H1 (cell line): ENCODE measurements around the gene SLC39A11. TPM values are rescaled to one million over a fixed set of nuclear protein-coding genes. Genes with fewer than 3 reads are reported as not detected.

Source experiments
- CTCF ChIA-PET: fragments of 300-600 bp; sonication (Branson Sonifier 250); formaldehyde crosslinking; loops from one replicate; lab custom pipeline; 2021; ENCODE audit not compliant: partially characterized antibody; lab: Charles Lee
- POLR2A ChIA-PET: fragments of 300-600 bp; sonication (Branson Sonifier 250); formaldehyde crosslinking; loops from one replicate; lab custom pipeline; 2021; ENCODE audit warnings: inconsistent platforms; ENCODE audit not compliant: partially characterized antibody; lab: Charles Lee
- DNase-seq, 2 experiments: peaks; one replicate each; pipeline versions ENCODE4 v3.0.0 to v3.0.0-alpha.2; 2010 to 2022; ENCODE audit warnings: low spot score in 2 of 2, low read depth in 1 of 2, mixed read lengths in 1 of 2
- FAIRE-seq: peaks from 2 replicates; lab custom pipeline; 2011; peaks lifted over from hg19 to GRCh38; lab: Jason Lieb, UNC
- H2AFZ ChIP-seq: 2 replicates; pipeline ENCODE4 v1.8.1; 2012; ENCODE audit warnings: low read length, inconsistent platforms
- H2AK5ac ChIP-seq: 2 replicates; pipeline ENCODE4 v1.6.1; 2013; ENCODE audit warnings: low read depth, low read length
- H2BK120ac ChIP-seq: replicated peaks from 2 replicates; pipeline ENCODE3; 2013; ENCODE audit warnings: low read depth, low read length, inconsistent platforms
- H2BK12ac ChIP-seq: 2 replicates; pipeline ENCODE4 v1.6.1; 2013; ENCODE audit warnings: low read depth, low read length
- H2BK15ac ChIP-seq: 2 replicates; pipeline ENCODE4 v1.6.1; 2013; ENCODE audit warnings: low read length
- H2BK20ac ChIP-seq: 2 replicates; pipeline ENCODE4 v1.6.1; 2013; ENCODE audit warnings: low read length
- H2BK5ac ChIP-seq: 2 replicates; pipeline ENCODE4 v1.6.1; 2013; ENCODE audit warnings: low read depth, low read length
- H3K14ac ChIP-seq: 2 replicates; pipeline ENCODE4 v1.6.1; 2013; ENCODE audit warnings: inconsistent platforms; ENCODE audit not compliant: insufficient read length
- H3K18ac ChIP-seq: 2 replicates; pipeline ENCODE4 v1.6.1; 2013; ENCODE audit warnings: low read length; ENCODE audit errors: extremely low read depth
- H3K23ac ChIP-seq: 2 replicates; pipeline ENCODE4 v1.6.1; 2013; ENCODE audit warnings: inconsistent platforms; ENCODE audit not compliant: insufficient read length
- H3K23me2 ChIP-seq: 2 replicates; pipeline ENCODE4 v1.6.1; 2013; ENCODE audit warnings: low read depth, low read length
- H3K27ac ChIP-seq: 2 replicates; pipeline ENCODE4 v1.6.1; 2011; ENCODE audit warnings: low read depth, low read length, inconsistent platforms
- H3K27me3 ChIP-seq, 4 experiments: replicated peaks in 1 of 4; 1 replicate in 1 of 4; 2 replicates in 3 of 4; pipeline versions ENCODE4 v1.6.1 to v1.8.1; 2011 to 2013; ENCODE audit warnings: low read length in 3 of 4, mild to moderate bottlenecking in 3 of 4, inconsistent platforms in 2 of 4, mixed read lengths in 2 of 4, moderate library complexity in 1 of 4; ENCODE audit not compliant: control insufficient read depth in 3 of 4, insufficient read depth in 3 of 4; ENCODE audit errors: extremely low read depth in 1 of 4
- H3K36me3 ChIP-seq, 4 experiments: 2 replicates each; pipeline versions ENCODE4 v1.6.1 to v1.8.1; 2011 to 2013; ENCODE audit warnings: mild to moderate bottlenecking in 4 of 4, low read length in 3 of 4, moderate library complexity in 2 of 4, control low read depth in 1 of 4, inconsistent platforms in 1 of 4; ENCODE audit not compliant: insufficient read depth in 4 of 4, control insufficient read depth in 2 of 4
- H3K4ac ChIP-seq: replicated peaks from 2 replicates; pipeline ENCODE3; 2013; ENCODE audit warnings: low read length, low read depth, mixed read lengths, inconsistent platforms; ENCODE audit not compliant: insufficient read length
- H3K4me1 ChIP-seq, 4 experiments: replicated peaks in 1 of 4; 1 replicate in 1 of 4; 2 replicates in 3 of 4; pipeline versions ENCODE4 v1.6.1 to v1.8.1; 2011 to 2013; ENCODE audit warnings: low read length in 3 of 4, inconsistent platforms in 2 of 4, mixed read lengths in 1 of 4; ENCODE audit not compliant: insufficient read depth in 4 of 4, control insufficient read depth in 3 of 4
- H3K4me2 ChIP-seq, 2 experiments: 2 replicates each; pipeline versions ENCODE4 v1.6.1 to v1.8.1; 2011 to 2013; ENCODE audit warnings: low read depth in 2 of 2, low read length in 2 of 2, control low read depth in 1 of 2, inconsistent platforms in 1 of 2, mild to moderate bottlenecking in 1 of 2; ENCODE audit not compliant: insufficient read depth in 1 of 2
- H3K4me3 ChIP-seq, 4 experiments: fragments of 200-600, 300-600 bp in 1 of 4; sonication (generic), shearing (Covaris generic), sonication (Bioruptor Twin) in 1 of 4; 2 replicates each; pipeline versions ENCODE4 v1.5.1 to v1.8.1; 2011 to 2016; ENCODE audit warnings: low read length in 4 of 4, low read depth in 3 of 4, control low read depth in 2 of 4, inconsistent platforms in 2 of 4, mild to moderate bottlenecking in 2 of 4, mixed read lengths in 1 of 4, moderate library complexity in 1 of 4; ENCODE audit not compliant: insufficient read depth in 2 of 4; ENCODE audit errors: extremely low read depth in 1 of 4
- H3K56ac ChIP-seq: replicated peaks from 2 replicates; pipeline ENCODE3; 2013; ENCODE audit warnings: low read depth, mild to moderate bottlenecking, mixed read lengths, low read length, inconsistent platforms; ENCODE audit not compliant: insufficient read length
- H3K79me1 ChIP-seq: 2 replicates; pipeline ENCODE4 v1.6.1; 2013; ENCODE audit warnings: low read depth, low read length, control low read depth
- H3K79me2 ChIP-seq, 2 experiments: 2 replicates each; pipeline versions ENCODE4 v1.6.1 to v1.8.1; 2012 to 2013; ENCODE audit warnings: low read length in 2 of 2, mild to moderate bottlenecking in 2 of 2, inconsistent platforms in 1 of 2; ENCODE audit not compliant: insufficient read depth in 2 of 2, control insufficient read depth in 1 of 2
- H3K9ac ChIP-seq, 4 experiments: replicated peaks in 1 of 4; 1 replicate in 1 of 4; 2 replicates in 3 of 4; pipeline versions ENCODE4 v1.6.1 to v1.8.1; 2011 to 2013; ENCODE audit warnings: low read depth in 3 of 4, low read length in 3 of 4, control low read depth in 2 of 4, mild to moderate bottlenecking in 2 of 4, moderate library complexity in 2 of 4, inconsistent platforms in 1 of 4; ENCODE audit errors: extremely low read depth in 1 of 4
- H3K9me3 ChIP-seq, 2 experiments: 2 replicates each; pipeline versions ENCODE4 v1.6.1 to v1.8.1; 2012 to 2013; ENCODE audit warnings: mild to moderate bottlenecking in 2 of 2, moderate library complexity in 2 of 2, control low read depth in 1 of 2, inconsistent platforms in 1 of 2, low read depth in 1 of 2, low read length in 1 of 2, mixed read lengths in 1 of 2; ENCODE audit not compliant: insufficient read depth in 2 of 2
- H4K20me1 ChIP-seq, 2 experiments: replicated peaks in 1 of 2; 2 replicates each; pipeline versions ENCODE3 to v1.8.1; 2011 to 2013; ENCODE audit warnings: inconsistent platforms in 2 of 2, low read length in 2 of 2, mild to moderate bottlenecking in 1 of 2; ENCODE audit not compliant: insufficient read depth in 2 of 2, control insufficient read depth in 1 of 2
- H4K5ac ChIP-seq: 2 replicates; pipeline ENCODE4 v1.6.1; 2013; ENCODE audit warnings: low read length, low read depth, mixed read lengths, inconsistent platforms; ENCODE audit not compliant: insufficient read length
- H4K8ac ChIP-seq: 2 replicates; pipeline ENCODE4 v1.8.0; 2013; ENCODE audit warnings: mild to moderate bottlenecking, moderate library complexity, low read length, inconsistent platforms; ENCODE audit not compliant: insufficient read depth; ENCODE audit errors: extremely low read depth
- H4K91ac ChIP-seq: replicated peaks from 2 replicates; pipeline ENCODE3; 2013; ENCODE audit warnings: low read length, mixed read lengths, inconsistent platforms; ENCODE audit not compliant: insufficient read length
- CBX8 ChIP-seq: fragments of 300-800, 300-1000 bp; sonication (generic); IDR thresholded peaks from 2 replicates; pipeline ENCODE4 v1.7.1; 2016; ENCODE audit warnings: low read depth, low read length, borderline replicate concordance
- EP300 ChIP-seq, 2 experiments: IDR thresholded peaks; 1 replicate in 1 of 2; 2 replicates in 1 of 2; pipeline ENCODE4 v1.6.1; 2011 to 2012; ENCODE audit warnings: low read depth in 2 of 2, low read length in 2 of 2, mild to moderate bottlenecking in 2 of 2, borderline replicate concordance in 1 of 2, inconsistent platforms in 1 of 2, moderate library complexity in 1 of 2
- EZH2 ChIP-seq: fragments of 200-600 bp; sonication (generic); IDR thresholded peaks from 2 replicates; pipeline ENCODE4 v1.7.1; 2012; ENCODE audit warnings: low read depth, mild to moderate bottlenecking, moderate library complexity, low read length, inconsistent platforms; ENCODE audit not compliant: severe bottlenecking
- JUN ChIP-seq: IDR thresholded peaks from 2 replicates; pipeline ENCODE4 v1.6.1; 2011; ENCODE audit warnings: low read depth, mild to moderate bottlenecking, improper control_type of control experiment, low read length
- JUND ChIP-seq: IDR thresholded peaks from 2 replicates; pipeline ENCODE4 v1.6.1; 2011; ENCODE audit warnings: mild to moderate bottlenecking, improper control_type of control experiment, low read length
- MAFK ChIP-seq: IDR thresholded peaks from 2 replicates; pipeline ENCODE4 v1.6.1; 2012; ENCODE audit warnings: low read depth, mild to moderate bottlenecking, improper control_type of control experiment, low read length
- RXRA ChIP-seq: IDR thresholded peaks from 2 replicates; pipeline ENCODE4 v1.6.1; 2011; ENCODE audit warnings: low read depth, mild to moderate bottlenecking, low read length, moderate library complexity; ENCODE audit not compliant: insufficient read depth
- SIRT6 ChIP-seq: IDR thresholded peaks from one replicate; pipeline ENCODE4 v1.7.1; 2012; ENCODE audit warnings: low read length, inconsistent platforms
- SIX5 ChIP-seq: IDR thresholded peaks from 2 replicates; pipeline ENCODE4 v1.6.1; 2011; ENCODE audit warnings: mild to moderate bottlenecking, low read depth, low read length
- SP2 ChIP-seq: IDR thresholded peaks from 2 replicates; pipeline ENCODE4 v1.6.1; 2012; ENCODE audit warnings: mild to moderate bottlenecking, low read length, inconsistent platforms
- SRF ChIP-seq: IDR thresholded peaks from 2 replicates; pipeline ENCODE4 v1.6.1; 2011; ENCODE audit warnings: mild to moderate bottlenecking, low read depth, low read length, moderate library complexity
- TAF1 ChIP-seq: IDR thresholded peaks from 2 replicates; pipeline ENCODE4 v1.6.1; 2011; ENCODE audit warnings: mild to moderate bottlenecking, low read depth, low read length
- TCF12 ChIP-seq: IDR thresholded peaks from 2 replicates; pipeline ENCODE4 v1.6.1; 2011; ENCODE audit warnings: low read depth, mild to moderate bottlenecking, low read length
- WGBS, 2 experiments: shearing (Covaris generic) in 1 of 2; methylation state at CpG; one replicate each; pipeline versions ENCODE4 v1.1.6 to v1.1.7; 2013 to 2015; ENCODE audit warnings: low lambda C conversion rate in 2 of 2, mixed read lengths in 2 of 2, inconsistent platforms in 1 of 2, low coverage in 1 of 2, missing lambda C conversion rate in 1 of 2; ENCODE audit not compliant: insufficient replicate concordance in 2 of 2, insufficient coverage in 1 of 2, insufficient read length in 1 of 2; ENCODE audit errors: extremely low coverage in 1 of 2, missing lambda C conversion rate in 1 of 2; 5-methylcytosine and 5-hydroxymethylcytosine counted together
- polyA plus RNA-seq, 7 experiments: library from polyadenylated mRNA; depleted of rRNA in 3 of 7; stranded (reverse) in 5 of 7; unstranded in 2 of 7; fragments of >200 nt in 5 of 7; fragments of 200-250 nt in 2 of 7; gene quantifications; 1 replicate in 5 of 7; 2 replicates in 1 of 7; 4 replicates in 1 of 7; pipeline versions ENCODE4 v1.2.1 to v1.2.3, GENCODE V29; 2011 to 2013; ENCODE audit warnings: missing spikeins in 2 of 7, mixed read lengths in 2 of 7
- total RNA-seq: library from RNA; stranded (reverse); fragmentation: NEBNext Ultra II Directional; extraction: Animal tissue kit (Norgen Biotek cat#: 25700); gene quantifications from 2 replicates; pipeline ENCODE4 v1.2.1, GENCODE V29; 2021

SLC39A11 gene
- total and polyA plus RNA-seq, 2 of the 8 experiments (the other 6 are each of a cell fraction or from before 2014, with no cell fraction given): 12.2 to 19.6 TPM

DNA sequence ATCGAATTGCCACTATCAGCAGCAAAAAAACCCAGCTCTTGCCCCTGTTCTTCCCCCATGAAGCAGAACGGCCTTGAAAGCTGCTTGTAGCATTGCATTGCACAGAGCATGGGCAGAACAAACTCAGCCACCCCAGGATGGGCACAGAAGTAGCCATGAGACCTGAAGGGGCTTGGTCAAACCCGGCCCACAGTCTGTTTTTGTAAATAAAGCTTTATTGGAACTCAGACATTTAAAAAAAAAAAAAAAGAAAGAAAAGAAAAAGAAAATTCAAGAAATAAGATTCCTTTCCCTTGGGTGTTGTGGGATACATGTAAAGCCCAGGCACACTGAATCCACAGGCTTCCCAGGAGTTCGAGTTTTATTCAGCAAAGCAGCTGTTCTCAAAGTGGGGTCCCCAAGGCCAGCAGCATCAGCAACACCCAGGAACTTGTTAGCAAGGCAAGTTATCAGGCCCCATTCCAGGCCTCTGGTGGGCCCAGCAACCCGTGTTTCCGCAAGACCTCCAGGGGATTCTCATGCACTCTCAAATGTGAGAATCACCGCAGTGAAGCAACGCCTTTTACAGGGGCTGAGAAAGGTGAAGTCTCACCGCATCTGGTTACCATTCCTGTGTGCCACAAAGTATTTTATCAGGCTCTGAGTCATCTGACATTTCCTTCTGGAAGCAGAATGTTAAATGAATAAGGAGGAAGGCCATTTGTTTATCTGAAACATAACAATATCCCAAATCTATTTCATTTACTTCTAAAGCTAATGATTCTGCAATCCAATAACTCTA, 108.2 kb downstream of the SLC39A11 start:
- 81% methylated on average over 9 of the region's 9 CpGs; no CpG with 5 or more reads in 1 of the 2 experiments for WGBS, 2 experiments
- no peak overlapping the region for H4K91ac ChIP-seq

More for the DNA sequence above, 108.2 kb downstream of the SLC39A11 start:
- Histone ChIP-seq H2BK12ac (no peak overlapping the region), H3K4me2 (no peak overlapping the region), H3K4me1 (peaks cover 0 to 2% (median 0%) of the 10 kb centered on the region in 4 experiments; a peak in 2 of 7 replicates), H3K9me3 (no peaks in the 10 kb centered on the region), H2AFZ (no peak overlapping the region), H2BK20ac (no peak overlapping the region), H3K18ac (no peak overlapping the region), H3K79me1 (no peaks in the 10 kb centered on the region), H3K14ac (no peak overlapping the region), H3K23me2 (no peaks in the 10 kb centered on the region), H4K5ac (no peak overlapping the region), H3K9ac (no peak overlapping the region), H2BK5ac (no peak overlapping the region), H2BK15ac (no peak overlapping the region), H3K27ac (no peak overlapping the region), H3K4me3 (no peak overlapping the region), H3K23ac (no peak overlapping the region), H3K27me3 (no peaks in the 10 kb centered on the region), H3K4ac (no peak overlapping the region), H3K56ac (no peak overlapping the region), H2BK120ac (no peak overlapping the region), H2AK5ac (no peak overlapping the region), H4K20me1 (no peaks in the 10 kb centered on the region), H4K8ac (no peak overlapping the region), H3K79me2 (no peaks in the 10 kb centered on the region), H3K36me3 (no peaks in the 10 kb centered on the region)
- FAIRE-seq (no peak), DNase-seq (no peak)
- ChIA-PET CTCF (interaction anchor here (0.6 to 7.1 kb wide), 17 partner anchors 7 to 425 kb away, joined by 3 to 58 read pairs (median 4); partner anchors contain the start of gene SSTR2), POLR2A (no interaction called here)
- TF ChIP-seq SP2 (no peak), EP300 (IDR thresholded peaks at IDR 0.05; ENCODE audit: borderline replicate concordance in 1 of 2, low read depth in 2 of 2, low read length in 2 of 2) (no peak), SRF (no peak), JUN (no peak), EZH2 (no peak), TCF12 (no peak), CBX8 (no peak), SIRT6 (no peak), TAF1 (no peak), RXRA (no peak), MAFK (no peak), JUND (no peak), SIX5 (no peak)
